GM23338 (cell line): ENCODE measurements around the gene TBCE. TPM values are rescaled to one million over a fixed set of nuclear protein-coding genes. Genes with fewer than 3 reads are reported as not detected.

ENCODE experiments used
- ATAC-seq: fragments of 200-7000 bp; cut with Tn5 transposase; 3 replicates; pipeline ENCODE4 v1.9.1; 2020
- DNase-seq: peaks from one replicate; pipeline ENCODE4 v3.0.0-alpha.2; 2015; ENCODE audit warnings: low spot score
- H2AFZ ChIP-seq: fragments of 200-600 bp; sonication (generic); 2 replicates; pipeline ENCODE4 v1.8.0; 2016; ENCODE audit warnings: antibody characterized with exemption, mild to moderate bottlenecking, moderate library complexity
- H3F3A ChIP-seq: fragments of 200-600 bp; sonication (generic); replicated peaks from 2 replicates; pipeline ENCODE4 v1.8.0; 2017; ENCODE audit warnings: antibody characterized with exemption, mixed run types, low read depth
- H3K27ac ChIP-seq: fragments of 200-600 bp; sonication (generic); 2 replicates; pipeline ENCODE4 v1.6.1; 2016; ENCODE audit warnings: low read depth
- H3K27me3 ChIP-seq: fragments of 200-600 bp; sonication (generic); 2 replicates; pipeline ENCODE4 v1.8.0; 2016; ENCODE audit warnings: mild to moderate bottlenecking, mixed run types, moderate library complexity; ENCODE audit not compliant: insufficient read depth
- H3K36me3 ChIP-seq: fragments of 200-600 bp; sonication (generic); 2 replicates; pipeline ENCODE4 v1.8.0; 2016; ENCODE audit warnings: mild to moderate bottlenecking; ENCODE audit not compliant: insufficient read depth
- H3K4me1 ChIP-seq: fragments of 200-600 bp; sonication (generic); 2 replicates; pipeline ENCODE4 v1.8.0; 2016; ENCODE audit warnings: mild to moderate bottlenecking, moderate library complexity; ENCODE audit not compliant: insufficient read depth
- H3K4me2 ChIP-seq: fragments of 200-600 bp; sonication (generic); 2 replicates; pipeline ENCODE4 v1.7.1; 2017; ENCODE audit warnings: mixed run types
- H3K4me3 ChIP-seq: fragments of 200-600 bp; sonication (generic); 2 replicates; pipeline ENCODE4 v1.6.1; 2016; ENCODE audit warnings: mixed run types
- H3K79me2 ChIP-seq: fragments of 200-600 bp; sonication (generic); replicated peaks from 2 replicates; pipeline ENCODE4 v1.8.0; 2017; ENCODE audit warnings: mild to moderate bottlenecking; ENCODE audit not compliant: insufficient read depth
- H3K9me2 ChIP-seq: fragments of 200-600 bp; sonication (generic); 2 replicates; pipeline ENCODE4 v1.8.0; 2017; ENCODE audit not compliant: insufficient read depth
- H4K20me1 ChIP-seq: fragments of 200-600 bp; sonication (generic); replicated peaks from 2 replicates; pipeline ENCODE4 v1.8.0; 2017; ENCODE audit warnings: mild to moderate bottlenecking; ENCODE audit not compliant: insufficient read depth
- H3K27ac Mint-ChIP-seq: 2 replicates; pipeline ENCODE4 v1.8.0; 2020; ENCODE audit warnings: inconsistent platforms, mild to moderate bottlenecking, moderate library complexity, mixed read lengths
- H3K27me3 Mint-ChIP-seq: 3 replicates; pipeline ENCODE4 v1.8.0; 2022; ENCODE audit warnings: low read depth, mild to moderate bottlenecking, moderate library complexity, mixed read lengths, inconsistent platforms; ENCODE audit not compliant: insufficient read depth, poor library complexity
- H3K36me3 Mint-ChIP-seq: 3 replicates; pipeline ENCODE4 v1.8.0; 2021; ENCODE audit warnings: low read depth, mild to moderate bottlenecking, inconsistent platforms, moderate library complexity, mixed read lengths
- H3K4me1 Mint-ChIP-seq: 3 replicates; pipeline ENCODE4 v1.8.0; 2020; ENCODE audit warnings: mild to moderate bottlenecking, inconsistent platforms, mixed read lengths
- H3K4me3 Mint-ChIP-seq: 3 replicates; pipeline ENCODE4 v1.8.0; 2021; ENCODE audit warnings: moderate library complexity, mild to moderate bottlenecking, inconsistent platforms, mixed read lengths
- H3K9me3 Mint-ChIP-seq: 3 replicates; pipeline ENCODE4 v1.8.0; 2020; ENCODE audit warnings: moderate library complexity, mild to moderate bottlenecking, inconsistent platforms, mixed read lengths
- CREB1 ChIP-seq: fragments of 250-450 bp; sonication (Bioruptor Pico); IDR thresholded peaks from 2 replicates; pipeline ENCODE4 v1.5.0; 2020; ENCODE audit warnings: low read depth, mild to moderate bottlenecking, moderate library complexity
- EZH2 ChIP-seq: fragments of 200-600 bp; sonication (generic); IDR thresholded peaks from one replicate; pipeline ENCODE4 v1.8.0; 2017; ENCODE audit warnings: antibody characterized with exemption, mild to moderate bottlenecking, low read depth; ENCODE audit not compliant: unreplicated experiment
- JUNB ChIP-seq: IDR thresholded peaks from one replicate; pipeline ENCODE4 v1.6.1; 2016; ENCODE audit warnings: antibody characterized with exemption; ENCODE audit not compliant: unreplicated experiment
- POLR2AphosphoS5 ChIP-seq: IDR thresholded peaks from 2 replicates; pipeline ENCODE4 v1.6.1; 2016; ENCODE audit warnings: antibody characterized with exemption, low read depth
- STAT1 ChIP-seq: IDR thresholded peaks from one replicate; pipeline ENCODE4 v1.6.1; 2016; ENCODE audit warnings: antibody characterized with exemption; ENCODE audit not compliant: unreplicated experiment
- ZNF114 ChIP-seq: fragments of 250-450 bp; sonication (Bioruptor Pico); IDR thresholded peaks from 2 replicates; pipeline ENCODE4 v1.5.0; 2020; ENCODE audit warnings: mild to moderate bottlenecking, moderate library complexity
- ZNF331 ChIP-seq: fragments of 250-450 bp; sonication (Bioruptor Pico); IDR thresholded peaks from 2 replicates; pipeline ENCODE4 v1.5.0; 2020; ENCODE audit warnings: low read depth, mild to moderate bottlenecking, moderate library complexity
- polyA plus RNA-seq: library from polyadenylated mRNA; unstranded; fragments of >200 nt; fragmentation: Nextera tagmentation; extraction: Ambion mirVana; gene quantifications from 2 replicates; pipeline ENCODE4 v1.2.1, GENCODE V29; 2016
- total RNA-seq: library from RNA; depleted of rRNA; stranded (reverse); fragments of >200 nt; shearing (Covaris generic); gene quantifications from 2 replicates; pipeline ENCODE4 v1.2.3, GENCODE V29; 2014
- TF ChIP-seq, protein P1 (sequence below): IDR thresholded peaks from 2 replicates; pipeline ENCODE4 v1.6.1; 2016; ENCODE audit warnings: antibody characterized with exemption
- TF ChIP-seq, protein P2 (sequence below), 2 experiments: fragments of 200-600 bp in 1 of 2; sonication (generic) in 1 of 2; conservative IDR thresholded peaks; 2 replicates each; pipeline versions ENCODE4 v1.5.1 to v1.6.1; 2016 to 2017; ENCODE audit warnings: antibody characterized with exemption in 2 of 2, low read depth in 2 of 2, mild to moderate bottlenecking in 2 of 2, moderate library complexity in 1 of 2
- TF ChIP-seq, protein P3 (sequence below): fragments of 250-450 bp; sonication (Bioruptor Pico); IDR thresholded peaks from 2 replicates; pipeline ENCODE4 v1.5.0; 2020; ENCODE audit warnings: mild to moderate bottlenecking, moderate library complexity
- TF ChIP-seq, protein P4 (sequence below): IDR thresholded peaks from one replicate; pipeline ENCODE4 v1.6.1; 2018; ENCODE audit warnings: antibody characterized with exemption; ENCODE audit not compliant: unreplicated experiment

The TBCE gene
- total and polyA plus RNA-seq, 2 experiments from 2014 or later, result 42.7 to 64.8 TPM

DNA sequence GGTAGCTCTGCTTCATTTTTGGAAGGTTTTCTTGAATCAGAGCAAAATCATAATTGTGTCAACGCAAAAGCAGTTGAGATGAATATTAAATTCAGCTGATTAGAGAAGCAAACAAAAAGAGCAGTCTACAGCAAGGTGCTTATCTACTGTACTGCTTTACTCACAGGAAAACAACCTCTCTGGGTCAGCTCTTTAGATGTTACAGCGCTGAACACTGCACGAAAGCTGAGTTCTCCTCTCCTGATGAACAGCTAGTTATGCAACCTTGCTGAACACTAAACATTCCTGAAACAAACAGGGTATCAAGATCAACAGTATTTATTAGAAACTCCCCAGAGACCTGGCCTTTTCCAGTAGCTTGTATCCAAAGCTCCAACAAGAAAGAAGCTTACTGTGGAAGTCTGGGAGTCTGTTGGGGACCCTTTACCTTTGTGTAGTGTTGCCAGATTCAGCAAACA is 41.3 kb downstream of the TBCE start (continued):
- no peak for TF ChIP-seq JUNB
- TF ChIP-seq EZH2, result no peak
- no peak for TF ChIP-seq ZNF331
- TF ChIP-seq ZNF114 (CRISPR knock-in tag), result no peak

DNA sequence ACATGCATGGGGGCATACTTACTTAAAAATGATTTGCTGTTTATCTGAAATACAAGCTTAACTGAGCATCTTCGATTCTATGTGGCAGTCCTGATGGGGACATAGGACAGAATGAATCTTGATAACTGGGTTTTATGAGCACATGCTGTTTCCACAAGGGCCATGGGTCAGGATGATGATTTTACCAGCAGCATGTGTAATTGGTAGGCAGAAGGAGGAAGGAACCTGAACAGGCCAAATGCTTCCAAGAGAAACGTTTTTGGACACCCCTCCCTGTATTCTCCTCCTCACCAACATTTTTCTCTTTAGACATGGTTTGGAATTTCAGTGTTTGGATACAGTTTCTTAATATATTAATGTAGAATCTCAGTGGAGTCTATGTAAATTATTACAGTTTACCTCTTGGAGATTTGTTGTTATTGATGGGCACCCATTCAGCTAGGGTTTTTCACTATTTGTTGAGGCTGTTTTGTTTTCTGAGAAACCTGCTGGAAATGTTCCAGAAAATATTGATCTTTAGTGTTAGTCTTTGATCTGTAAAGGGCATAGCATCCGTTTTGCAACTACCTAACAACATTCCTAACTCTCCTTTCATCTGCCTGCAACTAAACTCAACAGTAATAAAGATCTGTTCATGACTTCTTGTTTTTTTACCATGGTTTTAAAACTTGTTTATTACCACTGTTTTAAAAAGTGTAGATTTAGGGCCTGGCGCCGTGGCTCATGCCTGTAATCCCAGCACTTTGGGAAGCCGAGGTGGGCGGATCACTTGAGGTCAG is 42.0 kb downstream of the TBCE start:
- DNase-seq (no peak), ATAC-seq (no peak)
- Mint-ChIP-seq H3K36me3 (peaks cover 7% of the 10 kb centered on the region; the same call in 2 of the 3 replicates), H3K4me3 (no peak overlapping the region), H3K9me3 (peaks cover 10% of the 10 kb centered on the region; the same call in 2 of the 3 replicates), H3K27ac (no peak overlapping the region), H3K4me1 (no peaks in the 10 kb centered on the region), H3K27me3 (peaks cover 8% of the 10 kb centered on the region)
- Histone ChIP-seq H3K27me3 (no peaks in the 10 kb centered on the region), H3K4me2 (no peak overlapping the region), H3F3A (peaks cover 10% of the 10 kb centered on the region), H3K27ac (no peak overlapping the region), H2AFZ (no peak overlapping the region), H4K20me1 (no peaks in the 10 kb centered on the region), H3K79me2 (peaks cover 7% of the 10 kb centered on the region), H3K9me2 (no peaks in the 10 kb centered on the region), H3K4me3 (no peak overlapping the region), H3K4me1 (0 out of 2 replicates have a peak, but pooled peaks cover 2% of the 10 kb centered on the region), H3K36me3 (no peaks in the 10 kb centered on the region)
- TF ChIP-seq, protein P1, sequence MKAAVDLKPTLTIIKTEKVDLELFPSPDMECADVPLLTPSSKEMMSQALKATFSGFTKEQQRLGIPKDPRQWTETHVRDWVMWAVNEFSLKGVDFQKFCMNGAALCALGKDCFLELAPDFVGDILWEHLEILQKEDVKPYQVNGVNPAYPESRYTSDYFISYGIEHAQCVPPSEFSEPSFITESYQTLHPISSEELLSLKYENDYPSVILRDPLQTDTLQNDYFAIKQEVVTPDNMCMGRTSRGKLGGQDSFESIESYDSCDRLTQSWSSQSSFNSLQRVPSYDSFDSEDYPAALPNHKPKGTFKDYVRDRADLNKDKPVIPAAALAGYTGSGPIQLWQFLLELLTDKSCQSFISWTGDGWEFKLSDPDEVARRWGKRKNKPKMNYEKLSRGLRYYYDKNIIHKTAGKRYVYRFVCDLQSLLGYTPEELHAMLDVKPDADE, result no peak
- TF ChIP-seq ZNF331 (no peak), POLR2AphosphoS5 (no peak), STAT1 (no peak), CREB1 (CRISPR knock-in tag) (no peak), JUNB (no peak), ZNF114 (CRISPR knock-in tag) (no peak)
- TF ChIP-seq, protein P2, sequence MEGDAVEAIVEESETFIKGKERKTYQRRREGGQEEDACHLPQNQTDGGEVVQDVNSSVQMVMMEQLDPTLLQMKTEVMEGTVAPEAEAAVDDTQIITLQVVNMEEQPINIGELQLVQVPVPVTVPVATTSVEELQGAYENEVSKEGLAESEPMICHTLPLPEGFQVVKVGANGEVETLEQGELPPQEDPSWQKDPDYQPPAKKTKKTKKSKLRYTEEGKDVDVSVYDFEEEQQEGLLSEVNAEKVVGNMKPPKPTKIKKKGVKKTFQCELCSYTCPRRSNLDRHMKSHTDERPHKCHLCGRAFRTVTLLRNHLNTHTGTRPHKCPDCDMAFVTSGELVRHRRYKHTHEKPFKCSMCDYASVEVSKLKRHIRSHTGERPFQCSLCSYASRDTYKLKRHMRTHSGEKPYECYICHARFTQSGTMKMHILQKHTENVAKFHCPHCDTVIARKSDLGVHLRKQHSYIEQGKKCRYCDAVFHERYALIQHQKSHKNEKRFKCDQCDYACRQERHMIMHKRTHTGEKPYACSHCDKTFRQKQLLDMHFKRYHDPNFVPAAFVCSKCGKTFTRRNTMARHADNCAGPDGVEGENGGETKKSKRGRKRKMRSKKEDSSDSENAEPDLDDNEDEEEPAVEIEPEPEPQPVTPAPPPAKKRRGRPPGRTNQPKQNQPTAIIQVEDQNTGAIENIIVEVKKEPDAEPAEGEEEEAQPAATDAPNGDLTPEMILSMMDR (conservative IDR thresholded peaks at IDR 0.05; ENCODE audit: low read depth in 2 of 2), result no peak
- TF ChIP-seq, protein P3, sequence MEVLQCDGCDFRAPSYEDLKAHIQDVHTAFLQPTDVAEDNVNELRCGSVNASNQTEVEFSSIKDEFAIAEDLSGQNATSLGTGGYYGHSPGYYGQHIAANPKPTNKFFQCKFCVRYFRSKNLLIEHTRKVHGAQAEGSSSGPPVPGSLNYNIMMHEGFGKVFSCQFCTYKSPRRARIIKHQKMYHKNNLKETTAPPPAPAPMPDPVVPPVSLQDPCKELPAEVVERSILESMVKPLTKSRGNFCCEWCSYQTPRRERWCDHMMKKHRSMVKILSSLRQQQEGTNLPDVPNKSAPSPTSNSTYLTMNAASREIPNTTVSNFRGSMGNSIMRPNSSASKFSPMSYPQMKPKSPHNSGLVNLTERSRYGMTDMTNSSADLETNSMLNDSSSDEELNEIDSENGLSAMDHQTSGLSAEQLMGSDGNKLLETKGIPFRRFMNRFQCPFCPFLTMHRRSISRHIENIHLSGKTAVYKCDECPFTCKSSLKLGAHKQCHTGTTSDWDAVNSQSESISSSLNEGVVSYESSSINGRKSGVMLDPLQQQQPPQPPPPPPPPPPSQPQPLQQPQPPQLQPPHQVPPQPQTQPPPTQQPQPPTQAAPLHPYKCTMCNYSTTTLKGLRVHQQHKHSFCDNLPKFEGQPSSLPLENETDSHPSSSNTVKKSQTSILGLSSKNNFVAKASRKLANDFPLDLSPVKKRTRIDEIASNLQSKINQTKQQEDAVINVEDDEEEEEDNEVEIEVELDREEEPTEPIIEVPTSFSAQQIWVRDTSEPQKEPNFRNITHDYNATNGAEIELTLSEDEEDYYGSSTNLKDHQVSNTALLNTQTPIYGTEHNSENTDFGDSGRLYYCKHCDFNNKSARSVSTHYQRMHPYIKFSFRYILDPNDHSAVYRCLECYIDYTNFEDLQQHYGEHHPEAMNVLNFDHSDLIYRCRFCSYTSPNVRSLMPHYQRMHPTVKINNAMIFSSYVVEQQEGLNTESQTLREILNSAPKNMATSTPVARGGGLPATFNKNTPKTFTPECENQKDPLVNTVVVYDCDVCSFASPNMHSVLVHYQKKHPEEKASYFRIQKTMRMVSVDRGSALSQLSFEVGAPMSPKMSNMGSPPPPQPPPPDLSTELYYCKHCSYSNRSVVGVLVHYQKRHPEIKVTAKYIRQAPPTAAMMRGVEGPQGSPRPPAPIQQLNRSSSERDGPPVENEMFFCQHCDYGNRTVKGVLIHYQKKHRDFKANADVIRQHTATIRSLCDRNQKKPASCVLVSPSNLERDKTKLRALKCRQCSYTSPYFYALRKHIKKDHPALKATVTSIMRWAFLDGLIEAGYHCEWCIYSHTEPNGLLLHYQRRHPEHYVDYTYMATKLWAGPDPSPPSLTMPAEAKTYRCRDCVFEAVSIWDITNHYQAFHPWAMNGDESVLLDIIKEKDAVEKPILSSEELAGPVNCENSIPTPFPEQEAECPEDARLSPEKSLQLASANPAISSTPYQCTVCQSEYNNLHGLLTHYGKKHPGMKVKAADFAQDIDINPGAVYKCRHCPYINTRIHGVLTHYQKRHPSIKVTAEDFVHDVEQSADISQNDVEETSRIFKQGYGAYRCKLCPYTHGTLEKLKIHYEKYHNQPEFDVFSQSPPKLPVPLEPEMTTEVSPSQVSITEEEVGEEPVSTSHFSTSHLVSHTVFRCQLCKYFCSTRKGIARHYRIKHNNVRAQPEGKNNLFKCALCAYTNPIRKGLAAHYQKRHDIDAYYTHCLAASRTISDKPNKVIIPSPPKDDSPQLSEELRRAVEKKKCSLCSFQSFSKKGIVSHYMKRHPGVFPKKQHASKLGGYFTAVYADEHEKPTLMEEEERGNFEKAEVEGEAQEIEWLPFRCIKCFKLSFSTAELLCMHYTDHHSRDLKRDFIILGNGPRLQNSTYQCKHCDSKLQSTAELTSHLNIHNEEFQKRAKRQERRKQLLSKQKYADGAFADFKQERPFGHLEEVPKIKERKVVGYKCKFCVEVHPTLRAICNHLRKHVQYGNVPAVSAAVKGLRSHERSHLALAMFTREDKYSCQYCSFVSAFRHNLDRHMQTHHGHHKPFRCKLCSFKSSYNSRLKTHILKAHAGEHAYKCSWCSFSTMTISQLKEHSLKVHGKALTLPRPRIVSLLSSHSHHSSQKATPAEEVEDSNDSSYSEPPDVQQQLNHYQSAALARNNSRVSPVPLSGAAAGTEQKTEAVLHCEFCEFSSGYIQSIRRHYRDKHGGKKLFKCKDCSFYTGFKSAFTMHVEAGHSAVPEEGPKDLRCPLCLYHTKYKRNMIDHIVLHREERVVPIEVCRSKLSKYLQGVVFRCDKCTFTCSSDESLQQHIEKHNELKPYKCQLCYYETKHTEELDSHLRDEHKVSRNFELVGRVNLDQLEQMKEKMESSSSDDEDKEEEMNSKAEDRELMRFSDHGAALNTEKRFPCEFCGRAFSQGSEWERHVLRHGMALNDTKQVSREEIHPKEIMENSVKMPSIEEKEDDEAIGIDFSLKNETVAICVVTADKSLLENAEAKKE, result no peak
- TF ChIP-seq, protein P4, sequence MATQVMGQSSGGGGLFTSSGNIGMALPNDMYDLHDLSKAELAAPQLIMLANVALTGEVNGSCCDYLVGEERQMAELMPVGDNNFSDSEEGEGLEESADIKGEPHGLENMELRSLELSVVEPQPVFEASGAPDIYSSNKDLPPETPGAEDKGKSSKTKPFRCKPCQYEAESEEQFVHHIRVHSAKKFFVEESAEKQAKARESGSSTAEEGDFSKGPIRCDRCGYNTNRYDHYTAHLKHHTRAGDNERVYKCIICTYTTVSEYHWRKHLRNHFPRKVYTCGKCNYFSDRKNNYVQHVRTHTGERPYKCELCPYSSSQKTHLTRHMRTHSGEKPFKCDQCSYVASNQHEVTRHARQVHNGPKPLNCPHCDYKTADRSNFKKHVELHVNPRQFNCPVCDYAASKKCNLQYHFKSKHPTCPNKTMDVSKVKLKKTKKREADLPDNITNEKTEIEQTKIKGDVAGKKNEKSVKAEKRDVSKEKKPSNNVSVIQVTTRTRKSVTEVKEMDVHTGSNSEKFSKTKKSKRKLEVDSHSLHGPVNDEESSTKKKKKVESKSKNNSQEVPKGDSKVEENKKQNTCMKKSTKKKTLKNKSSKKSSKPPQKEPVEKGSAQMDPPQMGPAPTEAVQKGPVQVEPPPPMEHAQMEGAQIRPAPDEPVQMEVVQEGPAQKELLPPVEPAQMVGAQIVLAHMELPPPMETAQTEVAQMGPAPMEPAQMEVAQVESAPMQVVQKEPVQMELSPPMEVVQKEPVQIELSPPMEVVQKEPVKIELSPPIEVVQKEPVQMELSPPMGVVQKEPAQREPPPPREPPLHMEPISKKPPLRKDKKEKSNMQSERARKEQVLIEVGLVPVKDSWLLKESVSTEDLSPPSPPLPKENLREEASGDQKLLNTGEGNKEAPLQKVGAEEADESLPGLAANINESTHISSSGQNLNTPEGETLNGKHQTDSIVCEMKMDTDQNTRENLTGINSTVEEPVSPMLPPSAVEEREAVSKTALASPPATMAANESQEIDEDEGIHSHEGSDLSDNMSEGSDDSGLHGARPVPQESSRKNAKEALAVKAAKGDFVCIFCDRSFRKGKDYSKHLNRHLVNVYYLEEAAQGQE, result no peak
